Keratinocyte (primary cell): ENCODE measurements around the gene NUMB. TPM values are rescaled to one million over a fixed set of nuclear protein-coding genes. Genes with fewer than 3 reads are reported as not detected.
"Not testable (repeated sequence)": the region's sequence is repeated elsewhere in the genome, so short reads cannot be mapped to it uniquely, and the experiment has no call there.

Source experiments
- DNase-seq: peaks from one replicate; pipeline ENCODE4 v3.0.0-alpha.2; 2011; ENCODE audit warnings: low read depth, missing footprints, low spot score
- FAIRE-seq: peaks from 2 replicates; lab custom pipeline; 2011; peaks lifted over from hg19 to GRCh38; lab: Jason Lieb, UNC
- H2AFZ ChIP-seq: 2 replicates; pipeline ENCODE4 v1.6.0; 2012; ENCODE audit warnings: low read length, control low read depth, inconsistent platforms; ENCODE audit not compliant: control insufficient read depth
- H3K27ac ChIP-seq: 2 replicates; pipeline ENCODE4 v1.5.1; 2011; ENCODE audit warnings: low read length; ENCODE audit not compliant: control insufficient read depth, insufficient read depth
- H3K27me3 ChIP-seq: 3 replicates; pipeline ENCODE4 v1.6.0; 2011; ENCODE audit warnings: low read length; ENCODE audit not compliant: control insufficient read depth, insufficient read depth; ENCODE audit errors: extremely low read depth
- H3K36me3 ChIP-seq, 2 experiments: 2 replicates in 1 of 2; 3 replicates in 1 of 2; pipeline ENCODE4 v1.5.1; 2011; ENCODE audit warnings: low read length in 2 of 2, mild to moderate bottlenecking in 1 of 2; ENCODE audit not compliant: control insufficient read depth in 2 of 2, insufficient read depth in 2 of 2; ENCODE audit errors: extremely low read depth in 1 of 2
- H3K4me1 ChIP-seq: 3 replicates; pipeline ENCODE4 v1.5.1; 2011; ENCODE audit warnings: low read length; ENCODE audit not compliant: control insufficient read depth, insufficient read depth; ENCODE audit errors: extremely low read depth
- H3K4me2 ChIP-seq: 3 replicates; pipeline ENCODE4 v1.6.0; 2011; ENCODE audit warnings: low read depth, low read length; ENCODE audit not compliant: control insufficient read depth, insufficient read depth; ENCODE audit errors: extremely low read depth
- H3K4me3 ChIP-seq, 3 experiments: fragments of 200-600 bp in 1 of 3; sonication (generic) in 1 of 3; 2 replicates in 2 of 3; 3 replicates in 1 of 3; pipeline ENCODE4 v1.5.1; 2011 to 2016; ENCODE audit warnings: low read length in 3 of 3, mild to moderate bottlenecking in 3 of 3, control low read depth in 2 of 3, inconsistent platforms in 1 of 3, low read depth in 1 of 3, mixed read lengths in 1 of 3, mixed run types in 1 of 3, moderate library complexity in 1 of 3; ENCODE audit not compliant: control insufficient read depth in 2 of 3, insufficient read depth in 2 of 3; ENCODE audit errors: extremely low read depth in 1 of 3
- H3K79me2 ChIP-seq: 2 replicates; pipeline ENCODE4 v1.6.0; 2012; ENCODE audit warnings: low read length; ENCODE audit not compliant: control insufficient read depth, insufficient read depth
- H3K9ac ChIP-seq: 3 replicates; pipeline ENCODE4 v1.6.0; 2011; ENCODE audit warnings: low read length; ENCODE audit not compliant: control insufficient read depth, insufficient read depth; ENCODE audit errors: extremely low read depth
- H3K9me1 ChIP-seq: 3 replicates; pipeline ENCODE4 v1.6.0; 2011; ENCODE audit warnings: low read length; ENCODE audit not compliant: control insufficient read depth, insufficient read depth; ENCODE audit errors: extremely low read depth
- H3K9me3 ChIP-seq: 2 replicates; pipeline ENCODE4 v1.5.1; 2012; ENCODE audit warnings: low read depth, low read length; ENCODE audit not compliant: control insufficient read depth
- H4K20me1 ChIP-seq: 3 replicates; pipeline ENCODE4 v1.6.0; 2011; ENCODE audit warnings: low read length; ENCODE audit not compliant: control insufficient read depth, insufficient read depth; ENCODE audit errors: extremely low read depth
- EZH2 ChIP-seq: IDR thresholded peaks from one replicate; pipeline ENCODE4 v1.6.1; 2012; ENCODE audit warnings: inconsistent platforms, mild to moderate bottlenecking, low read length, moderate library complexity
- dilution Hi-C: fragments of 300-500 bp; cut with MboI; formaldehyde crosslinking; loops from one replicate; pipeline ENCODE4 v1.7.0; 2020; ENCODE audit warnings: low sequenced_read_pairs; ENCODE audit not compliant: extremely low pct_ligation_motif_present
- polyA plus RNA-seq, 5 experiments: library from polyadenylated mRNA; depleted of rRNA in 3 of 5; stranded (reverse) in 3 of 5; stranded (forward) in 1 of 5; unstranded in 1 of 5; fragments of >200 nt; gene quantifications; 1 replicate in 1 of 5; 2 replicates in 3 of 5; 3 replicates in 1 of 5; pipeline versions ENCODE4 v1.2.1 to v1.2.3, GENCODE V29; 2011 to 2012; ENCODE audit warnings: missing spikeins in 2 of 5, low read depth in 1 of 5, low replicate concordance in 1 of 5
- TF ChIP-seq, protein P1 (sequence below), 3 experiments: IDR thresholded peaks in 1 of 3; conservative IDR thresholded peaks in 1 of 3; optimal IDR thresholded peaks in 1 of 3; 2 replicates in 2 of 3; 3 replicates in 1 of 3; pipeline versions ENCODE3 to v1.5.1; 2011; ENCODE audit warnings: low read length in 3 of 3, mild to moderate bottlenecking in 3 of 3, moderate library complexity in 2 of 3, control low read depth in 1 of 3, inconsistent platforms in 1 of 3; ENCODE audit not compliant: insufficient read depth in 2 of 3; ENCODE audit errors: extremely low read depth in 1 of 3

The NUMB gene
- polyA plus RNA-seq, 1 donor (not counting 4 experiments of a cell fraction or from before 2014, with no cell fraction given), result 110 TPM

DNA sequence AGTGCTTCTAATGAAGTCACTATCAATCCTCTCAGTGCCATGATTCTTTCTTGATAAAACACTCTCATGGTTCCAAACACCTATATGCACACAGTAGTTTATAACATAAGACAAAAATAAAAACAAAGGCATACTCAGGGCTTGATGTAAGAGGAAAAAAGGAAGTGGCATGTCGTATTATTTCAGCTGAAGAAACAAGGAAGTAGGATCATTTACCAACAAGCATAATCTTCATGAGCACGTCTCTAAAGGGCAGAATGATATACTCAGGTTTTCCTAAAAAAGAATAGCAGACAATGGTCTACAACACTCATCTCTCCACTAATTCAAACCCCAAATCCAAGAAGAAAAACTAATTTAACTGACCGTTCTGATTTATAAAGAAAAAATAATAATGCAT, 33.9 kb downstream of the NUMB start:
- dilution Hi-C loops, result no loop called here
- peaks cover 81% of the 10 kb centered on the region for H3K79me2 ChIP-seq
- no peak overlapping the region for H3K9ac ChIP-seq
- no peak for DNase-seq
- FAIRE-seq, result no peak
- H3K36me3 ChIP-seq, result peaks cover 9 to 10% of the 10 kb centered on the region in 2 experiments
- H3K4me3 ChIP-seq, result no peak overlapping the region
- no peaks in the 10 kb centered on the region for H3K9me1 ChIP-seq
- no peak overlapping the region for H3K27ac ChIP-seq
- H3K9me3 ChIP-seq, result no peaks in the 10 kb centered on the region
- no peak for TF ChIP-seq EZH2
- TF ChIP-seq, protein P1, sequence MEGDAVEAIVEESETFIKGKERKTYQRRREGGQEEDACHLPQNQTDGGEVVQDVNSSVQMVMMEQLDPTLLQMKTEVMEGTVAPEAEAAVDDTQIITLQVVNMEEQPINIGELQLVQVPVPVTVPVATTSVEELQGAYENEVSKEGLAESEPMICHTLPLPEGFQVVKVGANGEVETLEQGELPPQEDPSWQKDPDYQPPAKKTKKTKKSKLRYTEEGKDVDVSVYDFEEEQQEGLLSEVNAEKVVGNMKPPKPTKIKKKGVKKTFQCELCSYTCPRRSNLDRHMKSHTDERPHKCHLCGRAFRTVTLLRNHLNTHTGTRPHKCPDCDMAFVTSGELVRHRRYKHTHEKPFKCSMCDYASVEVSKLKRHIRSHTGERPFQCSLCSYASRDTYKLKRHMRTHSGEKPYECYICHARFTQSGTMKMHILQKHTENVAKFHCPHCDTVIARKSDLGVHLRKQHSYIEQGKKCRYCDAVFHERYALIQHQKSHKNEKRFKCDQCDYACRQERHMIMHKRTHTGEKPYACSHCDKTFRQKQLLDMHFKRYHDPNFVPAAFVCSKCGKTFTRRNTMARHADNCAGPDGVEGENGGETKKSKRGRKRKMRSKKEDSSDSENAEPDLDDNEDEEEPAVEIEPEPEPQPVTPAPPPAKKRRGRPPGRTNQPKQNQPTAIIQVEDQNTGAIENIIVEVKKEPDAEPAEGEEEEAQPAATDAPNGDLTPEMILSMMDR (optimal IDR thresholded peaks at IDR 0.05 in 1 of 3, IDR thresholded peaks at IDR 0.05 in 1 of 3, conservative IDR thresholded peaks at IDR 0.05 in 1 of 3; ENCODE audit: extremely low read depth in 1 of 3, insufficient read depth in 2 of 3, low read length in 3 of 3), result no peak
- H3K4me1 ChIP-seq, result no peaks in the 10 kb centered on the region
- no peak overlapping the region for H2AFZ ChIP-seq
- no peaks in the 10 kb centered on the region for H3K27me3 ChIP-seq
- no peak overlapping the region for H3K4me2 ChIP-seq
- peaks cover 4% of the 10 kb centered on the region for H4K20me1 ChIP-seq

GRCh38 chr14:73423092-73423491, 35.3 kb downstream of the NUMB start:
- dilution Hi-C loops, result not testable (repeated sequence)

DNA sequence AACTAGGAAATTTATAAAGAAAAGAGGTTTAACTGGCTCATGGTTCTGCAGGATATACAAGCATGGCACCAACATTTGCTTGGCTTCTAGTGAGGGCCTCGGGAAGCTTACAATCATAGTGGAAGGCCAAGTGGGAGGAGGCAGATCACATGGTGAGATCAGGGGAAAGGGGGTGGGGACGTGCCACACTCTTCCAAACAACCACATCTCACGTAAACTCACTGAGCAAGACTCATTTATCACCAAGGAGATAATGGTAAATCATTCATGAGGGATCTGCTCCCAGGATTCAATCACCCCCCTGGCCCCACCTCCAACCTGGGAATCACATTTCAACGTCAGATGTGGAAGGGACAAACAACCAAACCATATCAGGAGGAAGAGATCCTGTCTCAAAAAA, 35.8 kb downstream of the NUMB start:
- no peak overlapping the region for H3K4me2 ChIP-seq

More at GRCh38 chr14:73423092-73423491, 35.3 kb downstream of the NUMB start:
- FAIRE-seq, H3K4me3 ChIP-seq, H3K9me1 ChIP-seq, DNase-seq, H2AFZ ChIP-seq, H3K27ac ChIP-seq, H3K27me3 ChIP-seq, H3K4me2 ChIP-seq, H3K4me1 ChIP-seq, H3K9me3 ChIP-seq, H3K9ac ChIP-seq, H4K20me1 ChIP-seq: not testable (repeated sequence)
- peaks cover 9 to 10% of the 10 kb centered on the region in 2 experiments for H3K36me3 ChIP-seq
- peaks cover 80% of the 10 kb centered on the region for H3K79me2 ChIP-seq

More for the DNA sequence above, 35.8 kb downstream of the NUMB start:
- no peak overlapping the region for H3K4me3 ChIP-seq
- no peak overlapping the region for H2AFZ ChIP-seq
- no peak for FAIRE-seq
- H3K9me1 ChIP-seq, result no peaks in the 10 kb centered on the region
- no peak for DNase-seq
- dilution Hi-C loops, result no loop called here
- H3K36me3 ChIP-seq, result peaks cover 9 to 10% of the 10 kb centered on the region in 2 experiments
- no peaks in the 10 kb centered on the region for H3K27me3 ChIP-seq
- no peak for TF ChIP-seq EZH2
- TF ChIP-seq, protein P1 (optimal IDR thresholded peaks at IDR 0.05 in 1 of 3, IDR thresholded peaks at IDR 0.05 in 1 of 3, conservative IDR thresholded peaks at IDR 0.05 in 1 of 3; ENCODE audit: extremely low read depth in 1 of 3, insufficient read depth in 2 of 3, low read length in 3 of 3), result no peak
- H3K9me3 ChIP-seq, result no peaks in the 10 kb centered on the region
- H4K20me1 ChIP-seq, result peaks cover 4% of the 10 kb centered on the region
- H3K9ac ChIP-seq, result no peak overlapping the region
- H3K4me1 ChIP-seq, result no peaks in the 10 kb centered on the region
- H3K27ac ChIP-seq, result no peak overlapping the region
- H3K79me2 ChIP-seq, result peaks cover 79% of the 10 kb centered on the region
